ENCODE results near the gene NPY4R2.
"Not testable (repeated sequence)": the region's sequence is repeated elsewhere in the genome, so short reads cannot be mapped to it uniquely, and the experiment has no call there.

- peak in 1 of 6 experiments; percentile 8 for TF ChIP-seq CTCF (IDR thresholded peaks at IDR 0.05)
- not testable (repeated sequence) for TF ChIP-seq POLR2A (IDR thresholded peaks at IDR 0.05)
Observed at GRCh38 chr10:47915849-47916548, 2.5 kb upstream of the NPY4R2 start.
